Gastrocnemius medialis (tissue), 4 donors: ENCODE results near the gene SLX9. TPM values are rescaled to one million over a fixed set of nuclear protein-coding genes. Genes with fewer than 3 reads are reported as not detected.

Experiments used
- ATAC-seq, 2 donors: fragments of 150-250 bp; one replicate each; pipeline ENCODE4 v1.9.1; 2016
- DNase-seq, 2 donors: peaks; one replicate each; pipeline ENCODE4 v3.0.0-alpha.2; 2019
- H3K27ac ChIP-seq, 4 donors: fragments of 200-600 bp; sonication (generic); 1 replicate in 1 of 4; 2 replicates in 3 of 4; pipeline ENCODE4 v1.5.1; 2016 to 2018; ENCODE audit warnings: mild to moderate bottlenecking in 2 of 4, moderate library complexity in 1 of 4
- H3K27me3 ChIP-seq, 3 donors: fragments of 200-600 bp; sonication (generic) in 2 of 3; 1 replicate in 1 of 3; 2 replicates in 2 of 3; pipeline versions ENCODE4 v1.5.1 to v1.6.0; 2016 to 2019; ENCODE audit warnings: mild to moderate bottlenecking in 1 of 3, moderate library complexity in 1 of 3
- H3K36me3 ChIP-seq, 2 donors: fragments of 200-600 bp; sonication (generic) in 1 of 2; one replicate each; pipeline ENCODE4 v1.5.1; 2017 to 2018
- H3K4me1 ChIP-seq, 2 donors: fragments of 200-600 bp; sonication (generic) in 1 of 2; one replicate each; pipeline ENCODE4 v1.5.1; 2016 to 2017; ENCODE audit warnings: mild to moderate bottlenecking in 2 of 2
- H3K4me3 ChIP-seq, 4 donors: fragments of 200-600 bp; sonication (generic) in 3 of 4; 1 replicate in 1 of 4; 2 replicates in 3 of 4; pipeline ENCODE4 v1.5.1; 2016 to 2019; ENCODE audit warnings: mild to moderate bottlenecking in 2 of 4
- H3K9me3 ChIP-seq, 3 donors: fragments of 200-600 bp; sonication (generic) in 2 of 3; 1 replicate in 1 of 3; 2 replicates in 2 of 3; pipeline ENCODE4 v1.5.1; 2016 to 2019
- CTCF ChIP-seq, 5 experiments: fragments of 450-650 bp in 3 of 5; fragments of 200-600 bp in 2 of 5; sonication (generic) in 2 of 5; IDR thresholded peaks in 4 of 5; conservative IDR thresholded peaks in 1 of 5; 1 replicate in 4 of 5; 2 replicates in 1 of 5; pipeline ENCODE4 v1.5.1; 2016 to 2019; ENCODE audit warnings: antibody characterized with exemption in 5 of 5, mild to moderate bottlenecking in 3 of 5, moderate library complexity in 3 of 5
- POLR2A ChIP-seq, 2 donors: fragments of 450-650 bp; IDR thresholded peaks; one replicate each; pipeline ENCODE4 v1.6.1; 2017; ENCODE audit warnings: antibody characterized with exemption in 2 of 2, mild to moderate bottlenecking in 2 of 2, moderate library complexity in 2 of 2
- in situ Hi-C, 4 donors: fragments of 200-750 bp; cut with MboI; loops; one replicate each; pipeline versions ENCODE4 v1.15.0 to v1.8.0; 2017; ENCODE audit warnings: low sequenced_read_pairs in 4 of 4
- intact Hi-C: fragments of 100-400 bp; cut with DNase I; formaldehyde crosslinking; loops from one replicate; pipeline ENCODE4 v1.15.1; 2023; ENCODE audit warnings: low total_unique reads
- total RNA-seq, 4 donors: library from RNA; depleted of rRNA; stranded (reverse); fragments of >200 nt; gene quantifications; one replicate each; pipeline versions ENCODE4 v1.1.0 to v1.2.3, GENCODE V29; 2016

The SLX9 gene
- total RNA-seq = 10 to 100 TPM; 23.7 to 37.6 (median 25.8) TPM

- ATAC-seq (peak; percentile 87 to 90), DNase-seq (peak; percentile 61 to 69)
- H3K4me1 ChIP-seq = peaks cover 26 to 29% of the 10 kb centered on the region in 2 donors
- no peaks in the 10 kb centered on the region for H3K9me3 ChIP-seq
- TF ChIP-seq CTCF (IDR thresholded peaks at IDR 0.05 in 4 of 5, conservative IDR thresholded peaks at IDR 0.05 in 1 of 5) (no peak), POLR2A (IDR thresholded peaks at IDR 0.05) (peak; percentile 63 to 76)
- peak within 1 kb of the TSS; percentile 78 to 91 (median 84) for H3K27ac ChIP-seq
- H3K27me3 ChIP-seq = no peaks in the 10 kb centered on the region
- in situ Hi-C loops = loop anchor here in 2 of 4 donors (10.0 to 25.0 kb wide), 2 partner anchors 145 to 348 kb away; partner anchors contain the start of gene POFUT2 (in 1 of the 2)
- peaks cover 0 to 16% of the 10 kb centered on the region in 2 donors for H3K36me3 ChIP-seq
- H3K4me3 ChIP-seq = peak within 1 kb of the TSS; percentile 71 to 95 (median 83)
- intact Hi-C loops = loop anchor here (2.0 to 10.0 kb wide), 3 partner anchors 69 to 435 kb away; partner anchors contain the start of gene UBE2G2
These were observed at the start of gene SLX9 for GRCh38 chr21:44939532-44940115. Gene SLX9 (plus strand): TSS chr21:44940029. CDS start chr21:44940058, 29 bp downstream.

GRCh38 chr21:44890338-44890931, 49.4 kb upstream of the SLX9 start:
- Histone ChIP-seq H3K27ac (no peak overlapping the region), H3K9me3 (no peaks in the 10 kb centered on the region), H3K27me3 (peaks cover 0 to 8% (median 2%) of the 10 kb centered on the region in 3 donors), H3K4me3 (no peak overlapping the region), H3K36me3 (no peaks in the 10 kb centered on the region), H3K4me1 (no peaks in the 10 kb centered on the region)
- ATAC-seq (no peak), DNase-seq (no peak)
- intact Hi-C loops (no loop called here), in situ Hi-C loops (no loop called here)
- TF ChIP-seq CTCF (IDR thresholded peaks at IDR 0.05 in 4 of 5, conservative IDR thresholded peaks at IDR 0.05 in 1 of 5) = no peak
- no peak for TF ChIP-seq POLR2A (IDR thresholded peaks at IDR 0.05)

- ATAC-seq (no peak), DNase-seq (no peak)
- Histone ChIP-seq H3K27me3 (peaks cover 0 to 8% (median 2%) of the 10 kb centered on the region in 3 donors), H3K4me1 (no peaks in the 10 kb centered on the region), H3K27ac (no peak overlapping the region), H3K36me3 (no peaks in the 10 kb centered on the region), H3K4me3 (no peak overlapping the region), H3K9me3 (no peaks in the 10 kb centered on the region)
- intact Hi-C loops (no loop called here), in situ Hi-C loops (no loop called here)
- TF ChIP-seq CTCF (IDR thresholded peaks at IDR 0.05 in 4 of 5, conservative IDR thresholded peaks at IDR 0.05 in 1 of 5) (no peak), POLR2A (IDR thresholded peaks at IDR 0.05) (no peak)
These were observed 48.8 kb upstream of the SLX9 start for GRCh38 chr21:44890961-44891541.

- no peak overlapping the region for H3K4me3 ChIP-seq
- H3K27ac ChIP-seq = no peak overlapping the region
- TF ChIP-seq POLR2A (IDR thresholded peaks at IDR 0.05) (no peak), CTCF (IDR thresholded peaks at IDR 0.05 in 4 of 5, conservative IDR thresholded peaks at IDR 0.05 in 1 of 5) (no peak)
- H3K4me1 ChIP-seq = no peaks in the 10 kb centered on the region
- H3K9me3 ChIP-seq = no peaks in the 10 kb centered on the region
- H3K36me3 ChIP-seq = no peaks in the 10 kb centered on the region
- intact Hi-C loops = loop anchor here (2.0 kb wide), 2 partner anchors 41 to 245 kb away; no protein-coding TSS in a partner anchor
- DNase-seq (no peak), ATAC-seq (no peak)
- H3K27me3 ChIP-seq = peaks cover 0 to 8% (median 2%) of the 10 kb centered on the region in 3 donors
- in situ Hi-C loops = no loop called here
These were observed 48.2 kb upstream of the SLX9 start for GRCh38 chr21:44891631-44892031.
